Caco-2 (cell line): ENCODE data around the gene AP2A2. TPM values are rescaled to one million over a fixed set of nuclear protein-coding genes. Genes with fewer than 3 reads are reported as not detected.

ENCODE experiments used
- BruUV-seq: library from RNA; stranded (reverse); fragments of 400-500 nt; replicated peaks from 2 replicates; lab custom pipeline; 2021; lab: Mats Ljungman, UMichigan
- CTCF ChIA-PET: fragments of 300-600 bp; sonication (Branson Sonifier 250); formaldehyde crosslinking; loops from one replicate; lab custom pipeline; 2022; ENCODE audit warnings: antibody characterized with exemption; lab: Charles Lee
- POLR2A ChIA-PET: fragments of 300-600 bp; sonication (Branson Sonifier 250); formaldehyde crosslinking; loops from one replicate; lab custom pipeline; 2022; ENCODE audit warnings: antibody characterized with exemption; lab: Charles Lee
- DNase-seq, 2 experiments: peaks; one replicate each; pipeline versions ENCODE4 v3.0.0 to v3.0.0-alpha.2; 2020 to 2022
- H3K27me3 ChIP-seq: replicated peaks from 2 replicates; pipeline ENCODE4 v1.6.0; 2011; ENCODE audit warnings: low read length; ENCODE audit not compliant: control insufficient read depth, insufficient read depth
- H3K36me3 ChIP-seq: 2 replicates; pipeline ENCODE4 v1.5.1; 2011; ENCODE audit warnings: low read length; ENCODE audit not compliant: control insufficient read depth, insufficient read depth
- H3K4me1 ChIP-seq: fragments of 250-450 bp; sonication (Bioruptor Pico); 2 replicates; pipeline ENCODE4 v1.5.1; 2020; ENCODE audit warnings: mild to moderate bottlenecking
- H3K4me3 ChIP-seq: 2 replicates; pipeline ENCODE4 v1.5.1; 2011; ENCODE audit warnings: low read depth, mild to moderate bottlenecking, control low read depth, low read length
- H3K9me3 ChIP-seq: fragments of 250-450 bp; sonication (Bioruptor Pico); 2 replicates; pipeline ENCODE4 v1.5.1; 2020; ENCODE audit warnings: mild to moderate bottlenecking, moderate library complexity
- H3K27ac Mint-ChIP-seq: one replicate; pipeline ENCODE4 v1.8.0; 2022; ENCODE audit warnings: mixed read lengths; ENCODE audit not compliant: unreplicated experiment
- H3K27me3 Mint-ChIP-seq: one replicate; pipeline ENCODE4 v1.8.0; 2022; ENCODE audit warnings: mixed read lengths; ENCODE audit not compliant: insufficient read depth, unreplicated experiment
- H3K36me3 Mint-ChIP-seq: one replicate; pipeline ENCODE4 v1.8.0; 2022; ENCODE audit warnings: mild to moderate bottlenecking, mixed read lengths; ENCODE audit not compliant: insufficient read depth, unreplicated experiment
- H3K4me1 Mint-ChIP-seq: one replicate; pipeline ENCODE4 v1.8.0; 2022; ENCODE audit warnings: low read depth, mixed read lengths; ENCODE audit not compliant: unreplicated experiment
- H3K4me3 Mint-ChIP-seq: one replicate; pipeline ENCODE4 v1.8.0; 2022; ENCODE audit warnings: mild to moderate bottlenecking, moderate library complexity, mixed read lengths; ENCODE audit not compliant: unreplicated experiment
- H3K9me3 Mint-ChIP-seq: one replicate; pipeline ENCODE4 v1.8.0; 2022; ENCODE audit warnings: mixed read lengths; ENCODE audit not compliant: unreplicated experiment
- intact Hi-C: fragments of 100-400 bp; cut with micrococcal nuclease; formaldehyde crosslinking; loops from one replicate; pipeline ENCODE4 v1.10.0; 2022; ENCODE audit not compliant: unreplicated experiment
- total RNA-seq: library from RNA; stranded (reverse); gene quantifications from 2 replicates; pipeline ENCODE4 v1.2.3, GENCODE V29; 2022
- TF ChIP-seq, protein P1 (sequence below), 2 experiments: fragments of 200-600 bp in 1 of 2; IDR thresholded peaks; 1 replicate in 1 of 2; 2 replicates in 1 of 2; pipeline versions ENCODE4 v1.5.1 to v1.8.0; 2011 to 2022; ENCODE audit warnings: antibody characterized with exemption in 1 of 2, control low read depth in 1 of 2, inconsistent platforms in 1 of 2, low read depth in 1 of 2, low read length in 1 of 2, mild to moderate bottlenecking in 1 of 2, moderate library complexity in 1 of 2; ENCODE audit not compliant: insufficient read depth in 1 of 2, severe bottlenecking in 1 of 2, unreplicated experiment in 1 of 2

Gene AP2A2
- total RNA-seq, 1 experiment from 2014 or later: 130 TPM

DNA sequence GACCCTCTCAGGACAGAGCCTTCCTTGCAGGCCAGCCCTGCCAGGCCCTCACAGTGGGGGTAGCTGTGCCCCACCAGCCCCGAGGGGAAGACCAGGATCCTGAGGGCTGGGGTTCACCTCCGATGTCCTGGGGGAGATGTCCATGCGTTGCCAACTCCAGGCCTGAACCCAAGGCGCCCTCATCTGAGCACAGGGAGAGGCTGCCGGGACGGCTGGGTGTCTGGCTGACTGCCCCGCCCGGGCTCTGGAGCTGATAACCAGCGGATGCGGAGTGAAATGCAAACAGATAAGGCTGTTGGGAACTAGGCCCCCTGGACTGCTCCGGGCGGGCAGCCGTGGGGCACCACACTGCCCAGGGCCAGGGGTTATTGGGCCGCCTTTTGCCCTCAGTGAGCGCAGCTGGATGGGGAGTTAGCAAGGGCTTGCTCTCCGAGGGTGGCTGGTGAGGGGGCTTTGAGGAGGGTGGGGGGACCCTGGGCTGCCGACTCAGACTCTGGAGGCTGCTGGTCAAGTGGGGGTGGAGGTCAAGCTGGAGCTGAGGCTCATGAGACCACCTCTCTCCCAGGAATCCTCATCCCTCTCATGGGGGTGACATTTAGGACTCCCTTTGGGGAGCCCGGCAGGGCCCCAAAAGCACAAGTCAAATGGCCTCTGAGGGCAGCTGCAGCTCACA, 116.4 kb downstream of the AP2A2 start:
- no peak overlapping the region for H3K4me3 ChIP-seq
- TF ChIP-seq, protein P1, sequence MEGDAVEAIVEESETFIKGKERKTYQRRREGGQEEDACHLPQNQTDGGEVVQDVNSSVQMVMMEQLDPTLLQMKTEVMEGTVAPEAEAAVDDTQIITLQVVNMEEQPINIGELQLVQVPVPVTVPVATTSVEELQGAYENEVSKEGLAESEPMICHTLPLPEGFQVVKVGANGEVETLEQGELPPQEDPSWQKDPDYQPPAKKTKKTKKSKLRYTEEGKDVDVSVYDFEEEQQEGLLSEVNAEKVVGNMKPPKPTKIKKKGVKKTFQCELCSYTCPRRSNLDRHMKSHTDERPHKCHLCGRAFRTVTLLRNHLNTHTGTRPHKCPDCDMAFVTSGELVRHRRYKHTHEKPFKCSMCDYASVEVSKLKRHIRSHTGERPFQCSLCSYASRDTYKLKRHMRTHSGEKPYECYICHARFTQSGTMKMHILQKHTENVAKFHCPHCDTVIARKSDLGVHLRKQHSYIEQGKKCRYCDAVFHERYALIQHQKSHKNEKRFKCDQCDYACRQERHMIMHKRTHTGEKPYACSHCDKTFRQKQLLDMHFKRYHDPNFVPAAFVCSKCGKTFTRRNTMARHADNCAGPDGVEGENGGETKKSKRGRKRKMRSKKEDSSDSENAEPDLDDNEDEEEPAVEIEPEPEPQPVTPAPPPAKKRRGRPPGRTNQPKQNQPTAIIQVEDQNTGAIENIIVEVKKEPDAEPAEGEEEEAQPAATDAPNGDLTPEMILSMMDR (IDR thresholded peaks at IDR 0.05; ENCODE audit: insufficient read depth in 1 of 2, low read depth in 1 of 2, low read length in 1 of 2, severe bottlenecking in 1 of 2, unreplicated experiment in 1 of 2): no peak
- Mint-ChIP-seq H3K4me1 (peaks cover 6% of the 10 kb centered on the region), H3K27ac (no peak overlapping the region), H3K27me3 (peaks cover 3% of the 10 kb centered on the region), H3K36me3 (peaks cover 5% of the 10 kb centered on the region), H3K9me3 (peaks cover 11% of the 10 kb centered on the region), H3K4me3 (no peak overlapping the region)
- BruUV-seq: no TSS peak
- peak in 1 of 2 experiments; percentile 56 for DNase-seq
- POLR2A ChIA-PET: no interaction called here
- H3K9me3 ChIP-seq: peaks cover 6% of the 10 kb centered on the region
- no peaks in the 10 kb centered on the region for H3K36me3 ChIP-seq
- H3K27me3 ChIP-seq: no peaks in the 10 kb centered on the region
- CTCF ChIA-PET: interaction anchor here (1.3 kb wide), 1 partner anchor 9 kb away, joined by 5 read pairs; no protein-coding TSS in a partner anchor
- H3K4me1 ChIP-seq: peaks cover 16% of the 10 kb centered on the region
- intact Hi-C loops: loop anchor here (10.0 kb wide), 1 partner anchor 57 kb away; no protein-coding TSS in a partner anchor

DNA sequence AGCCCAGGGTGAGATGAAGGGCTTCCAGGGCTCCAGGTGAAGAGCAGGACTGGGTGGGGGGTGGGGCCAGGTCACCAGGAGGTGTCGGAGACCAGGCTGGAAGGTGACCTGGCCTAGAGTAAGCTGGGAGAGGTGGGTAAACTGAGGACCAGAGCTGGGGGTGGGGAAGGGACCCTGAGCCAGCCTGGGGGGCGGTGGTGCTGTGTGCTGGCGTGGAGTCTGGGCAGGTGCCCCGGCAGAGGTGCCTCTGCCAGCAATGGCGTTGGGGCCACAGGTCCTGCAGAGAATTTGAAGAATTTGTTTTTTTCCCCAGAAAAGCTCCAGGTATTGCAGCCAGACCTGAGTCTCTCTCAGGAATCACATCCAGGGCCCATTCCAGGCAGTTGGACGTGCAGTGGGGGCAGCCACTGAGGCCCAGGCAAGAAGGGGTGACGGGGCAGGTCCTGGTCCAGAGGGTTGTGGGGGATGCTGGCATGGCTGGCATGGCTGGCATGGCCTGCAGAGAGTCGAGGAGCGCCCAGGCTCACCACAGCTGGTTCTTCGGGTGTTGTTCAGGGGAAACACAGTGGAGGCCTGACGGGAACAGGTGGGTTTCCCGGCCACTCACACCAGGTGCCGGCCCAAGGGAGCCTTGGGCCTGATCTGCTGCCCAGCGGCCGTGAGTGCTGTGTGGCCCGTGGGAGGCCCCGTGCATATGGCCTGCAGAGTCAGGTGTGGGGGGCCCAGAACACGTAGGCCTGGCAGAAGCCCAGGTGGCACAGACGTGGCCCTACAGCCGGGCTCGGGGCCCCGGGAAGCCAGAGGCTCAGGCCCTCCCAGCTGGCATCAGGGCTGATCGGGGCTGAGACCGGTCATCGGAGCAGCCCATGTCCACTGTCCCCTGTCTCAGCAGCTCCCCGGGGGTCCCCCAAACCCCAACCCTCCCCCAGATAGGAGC, 117.2 kb downstream of the AP2A2 start:
- POLR2A ChIA-PET: no interaction called here
- Mint-ChIP-seq H3K36me3 (peaks cover 5% of the 10 kb centered on the region), H3K27ac (no peak overlapping the region), H3K9me3 (peaks cover 11% of the 10 kb centered on the region), H3K4me1 (peaks cover 6% of the 10 kb centered on the region), H3K4me3 (no peak overlapping the region), H3K27me3 (peaks cover 4% of the 10 kb centered on the region)
- Histone ChIP-seq H3K36me3 (no peaks in the 10 kb centered on the region), H3K9me3 (peaks cover 6% of the 10 kb centered on the region), H3K4me3 (no peak overlapping the region), H3K4me1 (peaks cover 16% of the 10 kb centered on the region), H3K27me3 (no peaks in the 10 kb centered on the region)
- no peak for DNase-seq
- BruUV-seq: no TSS peak
- intact Hi-C loops: loop anchor here (10.0 kb wide), 1 partner anchor 58 kb away; no protein-coding TSS in a partner anchor
- TF ChIP-seq, protein P1 (IDR thresholded peaks at IDR 0.05; ENCODE audit: insufficient read depth in 1 of 2, low read depth in 1 of 2, low read length in 1 of 2, severe bottlenecking in 1 of 2, unreplicated experiment in 1 of 2): no peak
- CTCF ChIA-PET: interaction anchor here (1.3 kb wide), 1 partner anchor 8 kb away, joined by 5 read pairs; no protein-coding TSS in a partner anchor

- Mint-ChIP-seq H3K36me3 (peaks cover 5% of the 10 kb centered on the region), H3K4me1 (peaks cover 6% of the 10 kb centered on the region), H3K27me3 (peaks cover 6% of the 10 kb centered on the region), H3K4me3 (no peak overlapping the region), H3K27ac (no peak overlapping the region), H3K9me3 (peaks cover 11% of the 10 kb centered on the region)
- intact Hi-C loops: loop anchor here (10.0 kb wide), 1 partner anchor 59 kb away; no protein-coding TSS in a partner anchor
- no peak for DNase-seq
- peaks cover 16% of the 10 kb centered on the region for H3K4me1 ChIP-seq
- H3K36me3 ChIP-seq: no peaks in the 10 kb centered on the region
- ChIA-PET CTCF (no interaction called here), POLR2A (no interaction called here)
- TF ChIP-seq, protein P1 (IDR thresholded peaks at IDR 0.05; ENCODE audit: insufficient read depth in 1 of 2, low read depth in 1 of 2, low read length in 1 of 2, severe bottlenecking in 1 of 2, unreplicated experiment in 1 of 2): no peak
- no TSS peak for BruUV-seq
- H3K4me3 ChIP-seq: no peak overlapping the region
- no peaks in the 10 kb centered on the region for H3K27me3 ChIP-seq
- peaks cover 6% of the 10 kb centered on the region for H3K9me3 ChIP-seq
These were observed 118.0 kb downstream of the AP2A2 start for GRCh38 chr11:1043563-1044096.
